Stimulated activated CD4-positive, alpha-beta T cell treated with anti-CD3 and anti-CD28 coated beads, TNF-alpha, amount 100 ng/mL, for 1 hour (primary cell): ENCODE data around the gene NFIA.

Experiments
- DNase-seq, 3 donors: peaks; one replicate each; pipeline ENCODE4 v3.0.0-alpha.2; 2020; ENCODE audit warnings: low read depth in 3 of 3, low spot score in 1 of 3

Gene NFIA

DNA sequence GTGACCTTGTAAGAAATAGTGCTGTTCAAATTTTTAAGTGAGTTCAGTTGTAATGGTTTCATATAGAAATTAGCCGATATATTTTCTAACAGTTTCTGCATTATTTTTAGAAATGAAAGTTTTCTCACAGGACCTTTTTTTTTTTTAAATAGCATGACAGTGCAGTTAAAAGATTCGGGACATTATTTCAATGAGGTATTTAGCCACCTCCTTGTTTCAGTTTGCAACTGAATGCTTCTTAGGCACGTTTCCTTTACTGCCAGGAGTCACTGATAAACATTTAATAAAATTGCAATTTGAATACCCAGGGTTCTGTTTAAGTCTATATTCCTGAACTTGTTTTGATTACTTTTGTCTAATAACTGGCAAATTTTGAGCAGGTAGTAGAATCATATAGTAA lies 337.9 kb downstream of the NFIA start:
- DNase-seq: no peak

DNA sequence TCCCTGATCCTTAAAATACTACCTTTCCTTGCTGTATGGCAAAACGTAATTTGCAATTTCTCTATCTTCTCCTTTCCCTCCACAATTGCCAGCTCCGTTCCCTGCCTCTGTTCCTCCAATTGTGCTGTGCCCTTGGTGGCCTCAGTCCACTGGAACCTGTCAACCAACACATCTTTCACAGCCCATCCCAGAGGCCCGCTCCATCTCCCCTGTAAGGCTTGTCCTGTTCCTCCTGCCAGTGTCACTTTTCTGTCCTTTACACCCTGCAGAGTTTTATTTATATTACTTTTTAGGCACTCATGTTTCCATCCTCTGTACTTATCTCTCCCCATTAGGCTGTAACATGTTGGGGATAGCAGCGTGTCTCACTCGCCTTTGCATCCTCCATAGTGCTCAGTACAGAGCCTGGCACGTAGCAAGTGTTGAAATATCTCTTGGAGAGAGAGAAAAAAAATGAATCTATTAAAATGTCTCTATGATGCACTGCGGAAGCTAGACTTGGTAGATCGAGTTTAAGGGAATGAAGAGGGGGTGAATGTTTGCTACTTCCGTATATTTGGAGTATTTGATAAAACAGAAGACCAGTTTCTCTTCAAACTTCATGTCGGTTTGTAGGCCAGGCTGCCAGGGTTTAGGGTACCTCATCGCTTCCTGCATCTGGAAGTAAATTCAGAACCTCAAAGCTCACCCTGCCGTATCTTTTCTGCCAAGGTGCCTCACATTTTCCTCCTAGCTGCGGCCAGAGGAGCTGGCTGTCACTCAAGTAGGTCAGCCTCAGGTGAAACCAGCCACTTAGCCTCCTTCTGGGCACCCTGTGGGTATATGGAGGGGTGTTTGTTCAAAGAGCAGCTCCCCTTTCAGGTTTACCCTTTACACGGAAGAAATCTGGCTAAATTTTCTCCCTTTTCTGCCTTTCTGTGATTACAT lies 338.8 kb downstream of the NFIA start:
- DNase-seq: no peak

- no peak for DNase-seq
Observed at GRCh38 chr1:61423643-61424042, 341.3 kb downstream of the NFIA start.

- DNase-seq: no peak
Observed at GRCh38 chr1:61424382-61424781, 342.0 kb downstream of the NFIA start.

GRCh38 chr1:61425040-61425439 lies 342.7 kb downstream of the NFIA start:
- DNase-seq: no peak

DNA sequence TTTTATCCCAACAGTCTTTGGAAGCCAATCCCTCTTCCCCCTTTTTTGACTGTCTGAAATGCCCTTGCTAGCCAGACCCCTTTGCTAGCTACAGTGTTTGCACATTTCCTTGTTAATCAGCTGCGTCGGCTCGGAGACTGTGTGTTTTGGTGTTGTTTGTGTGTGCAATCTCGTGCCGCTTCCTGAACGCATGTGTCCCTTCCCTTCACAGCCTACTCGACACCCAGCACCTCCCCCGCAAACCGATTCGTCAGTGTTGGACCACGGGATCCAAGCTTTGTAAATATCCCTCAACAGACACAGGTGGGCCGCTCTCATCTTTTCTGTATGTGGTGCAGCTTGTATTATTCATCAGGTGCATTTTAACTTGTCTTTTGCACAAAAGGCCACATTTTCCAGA lies 343.9 kb downstream of the NFIA start:
- no peak for DNase-seq

GRCh38 chr1:61426885-61427284 lies 344.5 kb downstream of the NFIA start:
- no peak for DNase-seq

DNA sequence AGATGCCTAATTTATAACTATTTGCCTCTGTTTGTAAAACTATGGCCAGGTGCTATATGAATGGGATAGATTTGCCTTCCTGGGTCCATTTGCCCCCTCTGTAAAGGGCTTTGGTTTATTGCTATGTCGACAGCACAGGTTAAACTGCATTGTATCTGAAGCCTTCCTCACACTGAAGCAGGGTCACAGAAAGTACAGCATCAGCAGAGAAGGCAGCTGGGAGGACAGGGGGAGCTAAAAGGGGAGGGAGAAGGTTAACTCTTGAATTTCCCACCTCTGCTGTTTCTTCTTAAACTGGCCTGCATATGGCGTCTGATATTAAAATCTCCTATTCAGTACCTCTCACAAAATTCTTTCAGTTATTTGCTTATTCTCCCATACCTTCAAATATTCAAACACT lies 345.1 kb downstream of the NFIA start:
- DNase-seq: no peak

DNA sequence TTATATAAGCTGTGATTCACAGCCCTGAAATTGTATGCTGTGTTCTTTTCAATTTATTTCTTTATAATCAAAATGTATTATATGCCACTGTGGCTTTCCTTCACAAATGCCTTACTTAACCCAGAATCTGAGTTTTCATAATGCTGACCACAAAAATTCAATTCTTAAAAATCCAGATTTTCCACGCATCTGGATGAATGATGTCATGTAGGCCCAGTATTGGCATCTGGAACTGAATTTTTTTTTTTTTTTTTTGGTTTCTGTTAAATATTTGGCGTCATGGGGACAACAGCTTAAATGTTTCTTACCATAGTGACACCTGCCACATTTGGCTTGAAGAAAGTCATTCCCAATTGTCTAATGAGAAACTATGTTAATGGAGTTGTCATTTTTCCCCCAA lies 345.8 kb downstream of the NFIA start:
- DNase-seq: no peak

DNA sequence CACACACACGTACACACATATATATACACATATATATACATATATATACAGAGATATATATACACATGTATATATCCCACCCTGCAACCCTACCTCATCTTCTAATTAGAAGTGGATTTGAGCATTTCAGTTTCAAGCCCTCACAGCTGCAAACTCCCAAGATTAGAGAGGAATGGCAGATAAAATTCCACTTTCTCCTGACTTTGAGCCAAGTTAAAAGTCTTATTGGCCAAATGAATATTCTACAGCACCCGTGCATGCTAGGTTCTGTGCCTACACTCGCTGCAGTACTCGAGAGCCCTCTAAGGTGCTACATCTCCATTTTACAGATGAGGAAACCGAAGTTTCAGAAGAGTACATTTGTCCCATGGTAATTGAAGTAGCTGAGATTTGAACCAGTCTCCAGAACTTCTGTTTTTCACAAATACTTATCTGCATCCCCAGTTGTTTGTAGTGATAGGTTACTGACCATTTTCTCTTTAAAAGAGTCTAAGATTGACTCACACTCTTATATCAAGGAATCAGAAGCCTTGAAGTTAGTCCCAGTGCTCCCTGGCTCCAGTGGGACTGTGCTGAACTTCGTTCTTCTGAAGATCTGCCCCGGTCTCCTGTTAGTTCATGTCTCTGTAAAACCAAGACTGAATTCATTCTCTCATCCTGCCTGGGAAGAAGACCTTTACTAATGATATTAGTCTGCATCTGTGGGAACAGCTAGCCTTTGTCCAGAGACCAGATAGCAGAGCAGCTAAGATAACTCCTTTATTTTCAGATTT lies 350.4 kb downstream of the NFIA start:
- DNase-seq: no peak

DNA sequence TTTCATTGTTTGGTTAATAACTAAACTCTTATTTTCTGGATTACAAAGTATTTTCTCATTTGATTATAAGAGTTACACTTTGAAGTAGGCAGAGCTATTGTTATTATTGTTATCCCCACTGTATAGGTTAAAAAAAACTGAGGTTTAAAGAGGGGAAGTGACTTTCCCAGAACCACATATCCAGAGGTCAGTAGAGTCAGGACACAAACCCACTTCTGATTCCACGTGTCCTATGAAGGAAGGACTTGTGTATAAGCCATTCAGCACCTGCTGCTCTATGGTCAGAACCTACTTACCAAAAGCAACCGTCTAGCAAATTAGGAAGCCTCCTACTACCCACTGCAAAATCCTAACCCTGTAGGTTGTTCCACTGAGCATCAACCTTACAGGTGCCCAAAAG lies 351.3 kb downstream of the NFIA start:
- no peak for DNase-seq

- DNase-seq: no peak
Observed at GRCh38 chr1:61434276-61434675, 351.9 kb downstream of the NFIA start.

DNA sequence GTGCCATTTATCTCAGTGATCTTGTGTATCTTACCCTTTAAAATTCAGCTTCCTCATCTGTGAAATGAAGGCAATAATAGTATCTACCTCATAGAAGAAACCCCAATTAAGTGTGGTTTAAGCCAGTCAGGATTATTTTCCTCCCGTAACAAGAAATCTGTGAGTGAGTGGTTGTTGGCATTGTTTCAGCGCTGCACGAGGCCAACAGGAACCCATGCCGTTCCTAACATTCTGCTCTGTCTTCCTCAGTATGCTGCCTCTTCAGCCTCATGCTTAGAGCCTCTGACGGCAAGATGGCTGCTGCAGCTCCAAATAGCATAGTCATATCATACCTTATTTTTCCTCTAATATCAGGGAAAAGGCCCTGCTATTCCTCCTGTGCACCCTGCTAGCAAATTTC lies 352.9 kb downstream of the NFIA start:
- no peak for DNase-seq

DNA sequence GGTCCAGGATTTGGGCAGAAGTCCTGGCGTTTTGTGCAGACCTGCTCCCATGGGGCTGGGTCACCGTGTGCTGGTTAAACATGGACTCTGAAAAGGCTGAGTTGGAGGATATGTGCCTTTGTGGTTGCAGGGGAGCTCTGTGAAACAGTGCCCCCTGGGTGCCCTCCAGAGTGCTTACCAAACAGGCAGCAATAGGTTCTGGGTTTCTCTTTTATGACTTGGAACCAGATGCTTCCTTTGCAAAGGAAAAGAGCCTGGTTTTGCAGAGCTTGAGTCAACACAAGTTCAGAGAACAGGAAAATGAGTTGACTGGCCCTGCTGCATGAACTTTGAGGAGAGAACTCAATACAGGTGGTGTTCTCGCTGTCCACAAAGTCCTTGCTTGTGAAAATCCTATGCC lies 353.7 kb downstream of the NFIA start:
- no peak for DNase-seq

DNA sequence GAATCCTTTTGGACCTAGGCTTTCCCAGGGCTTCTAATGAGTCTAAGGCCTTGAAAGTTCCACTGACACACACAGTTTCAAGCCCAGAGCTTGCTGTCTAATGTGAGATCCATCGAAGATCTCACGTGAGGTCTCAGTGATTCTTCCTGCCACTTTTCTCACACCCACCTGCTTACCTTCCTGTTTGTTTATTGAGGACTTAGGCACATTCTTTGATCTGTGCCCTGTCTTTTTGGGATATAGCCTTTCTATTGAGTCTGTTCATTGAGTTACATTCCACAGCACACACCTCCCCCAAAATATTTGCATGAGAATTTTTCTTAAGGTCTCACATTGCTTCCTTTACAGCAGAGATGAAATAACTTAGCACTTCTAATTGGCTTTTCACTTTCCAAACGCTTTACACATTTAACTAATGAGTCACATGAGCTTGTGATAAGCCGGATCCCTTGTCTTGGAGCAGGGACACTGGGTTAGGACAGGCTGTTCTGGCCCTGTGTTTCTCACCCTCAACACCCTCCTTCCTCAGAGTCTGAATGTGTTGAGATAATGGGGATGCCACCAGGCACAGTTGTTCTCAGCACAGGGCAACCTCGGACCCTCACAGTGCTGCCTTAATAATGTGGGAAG lies 354.2 kb downstream of the NFIA start:
- no peak for DNase-seq

GRCh38 chr1:61439234-61439633 lies 356.9 kb downstream of the NFIA start:
- no peak for DNase-seq

DNA sequence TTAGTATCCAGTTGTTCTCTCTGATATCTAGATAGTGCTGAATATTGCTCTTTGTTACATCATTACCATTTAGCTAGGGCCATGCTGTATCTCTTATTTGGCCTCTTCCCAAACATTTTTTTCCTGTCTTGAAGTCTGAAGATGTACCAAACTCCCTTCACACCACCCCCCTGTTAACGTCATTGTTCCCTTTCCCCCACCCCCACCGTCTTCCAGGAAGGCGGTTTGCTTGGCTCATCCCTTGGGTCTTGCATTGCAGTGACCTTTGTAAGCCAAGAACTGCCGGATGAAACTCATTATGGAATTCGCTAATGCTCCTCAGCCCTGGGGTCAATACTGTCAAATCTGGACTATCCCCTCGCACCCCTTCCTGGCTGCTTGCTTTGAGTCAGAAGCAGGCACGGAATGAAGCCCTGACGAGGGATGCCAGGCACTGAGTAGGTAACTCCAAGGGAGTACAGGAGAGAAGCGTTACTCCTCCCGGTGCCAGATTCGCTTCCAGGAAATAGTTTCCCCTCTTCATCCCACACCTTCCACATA lies 359.4 kb downstream of the NFIA start:
- no peak for DNase-seq

GRCh38 chr1:61442544-61442943 lies 360.2 kb downstream of the NFIA start:
- no peak for DNase-seq

DNA sequence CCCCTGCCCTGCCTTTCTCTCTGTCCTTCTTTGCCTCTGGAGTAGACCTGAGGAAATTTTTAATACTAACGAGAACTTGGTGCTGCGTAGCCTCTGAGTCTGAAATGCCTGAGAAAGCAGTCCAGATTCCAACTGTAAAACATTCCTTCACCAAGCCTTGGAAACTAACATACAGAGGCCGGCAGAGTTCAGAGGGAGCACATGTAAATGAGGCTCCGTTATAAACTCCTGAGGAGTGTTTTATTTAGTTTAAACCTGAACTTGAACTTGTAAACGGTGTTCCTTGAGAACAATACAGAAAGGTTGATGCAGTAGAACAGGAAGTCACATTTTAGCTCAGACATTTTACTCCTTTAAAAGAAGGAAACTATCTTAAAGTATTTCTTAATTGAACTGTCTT lies 361.9 kb downstream of the NFIA start:
- no peak for DNase-seq

DNA sequence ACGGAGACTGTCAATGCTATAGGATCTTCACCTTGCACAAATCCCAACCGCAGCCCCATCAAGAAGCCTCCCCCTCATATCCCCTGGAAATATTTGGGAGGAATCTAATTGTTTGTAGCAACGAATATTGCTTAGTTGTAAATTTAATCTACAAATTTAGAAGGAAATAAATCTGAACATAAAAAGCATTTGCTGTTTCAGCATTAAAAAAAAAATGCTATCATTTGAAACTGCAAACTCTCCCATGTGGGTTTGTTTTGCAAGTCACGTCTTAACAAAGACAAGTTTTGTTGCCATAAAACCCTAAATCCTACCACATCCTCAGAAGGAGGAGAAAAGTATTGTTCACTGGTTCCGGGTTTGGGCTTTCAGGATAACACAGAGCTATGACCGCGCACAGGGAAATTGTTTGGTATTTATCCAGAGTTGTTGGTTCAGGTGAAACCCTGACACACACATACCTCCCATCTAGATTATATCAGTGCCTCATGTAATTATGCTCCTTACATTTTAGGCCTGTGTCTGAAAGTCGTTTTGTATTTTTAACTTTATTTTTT lies 363.0 kb downstream of the NFIA start:
- no peak for DNase-seq

DNA sequence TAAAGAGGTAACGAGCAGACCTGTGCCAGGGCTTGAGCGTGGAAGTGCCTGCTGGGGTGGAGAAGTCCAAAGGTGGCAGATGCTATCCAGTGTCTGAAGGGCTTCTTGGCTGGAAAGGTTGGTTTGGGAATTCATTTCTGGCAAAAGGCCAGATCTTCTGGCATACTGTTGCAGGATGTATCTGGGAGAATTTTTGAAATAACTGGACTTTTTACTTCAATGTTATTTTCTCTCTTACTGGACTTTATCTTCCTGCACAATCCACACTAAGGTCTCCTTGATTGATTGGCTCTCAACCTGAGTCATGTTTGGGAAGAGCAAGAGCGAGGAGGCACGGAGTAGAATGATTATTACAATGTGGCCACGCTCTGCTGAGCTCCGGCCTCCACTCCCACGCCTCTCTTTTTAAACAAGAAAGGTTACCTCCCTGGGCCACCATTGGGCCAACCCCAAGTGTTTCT lies 364.2 kb downstream of the NFIA start:
- no peak for DNase-seq
